HG03139 (cell line): ENCODE data around the gene BRI3BP.
"Not testable (repeated sequence)": the region's sequence is repeated elsewhere in the genome, so short reads cannot be mapped to it uniquely, and the experiment has no call there.

ENCODE experiments used
- ATAC-seq: cut with Tn5 transposase; IDR thresholded peaks from one replicate; pipeline ENCODE4 v1.9.1; 2021; ENCODE audit not compliant: unreplicated experiment

The BRI3BP gene

GRCh38 chr12:124972211-124972610, 21.2 kb upstream of the BRI3BP start:
- no peak for ATAC-seq

GRCh38 chr12:124975276-124975675, 18.2 kb upstream of the BRI3BP start:
- ATAC-seq, result no peak

GRCh38 chr12:124976999-124977398, 16.4 kb upstream of the BRI3BP start:
- no peak for ATAC-seq

GRCh38 chr12:124979568-124979967, 13.9 kb upstream of the BRI3BP start:
- ATAC-seq, result no peak

- no peak for ATAC-seq
These were observed 13.2 kb upstream of the BRI3BP start for GRCh38 chr12:124980098-124980892.

- not testable (repeated sequence) for ATAC-seq
These were observed 6.6 kb upstream of the BRI3BP start for GRCh38 chr12:124986876-124987275.

GRCh38 chr12:124992874-124993625, 395 bp upstream of the BRI3BP start:
- ATAC-seq, result peak; percentile 29

- peak; percentile 31 for ATAC-seq
These were observed 1.1 kb downstream of the BRI3BP start for GRCh38 chr12:124994437-124994975.

- ATAC-seq, result no peak
These were observed 1.9 kb downstream of the BRI3BP start for GRCh38 chr12:124995200-124995961.

- no peak for ATAC-seq
These were observed 5.3 kb downstream of the BRI3BP start for GRCh38 chr12:124998705-124999104.

- ATAC-seq, result no peak
These were observed 8.2 kb downstream of the BRI3BP start for GRCh38 chr12:125001636-125002035.

GRCh38 chr12:125003021-125003420, 9.6 kb downstream of the BRI3BP start:
- no peak for ATAC-seq

GRCh38 chr12:125004621-125005020, 11.2 kb downstream of the BRI3BP start:
- ATAC-seq, result no peak

GRCh38 chr12:125005652-125006051, 12.2 kb downstream of the BRI3BP start:
- ATAC-seq, result no peak

- ATAC-seq, result no peak
These were observed 12.9 kb downstream of the BRI3BP start for GRCh38 chr12:125006365-125006764.

- no peak for ATAC-seq
These were observed 20.5 kb downstream of the BRI3BP start for GRCh38 chr12:125013816-125014442.

GRCh38 chr12:125014526-125014925, 21.1 kb downstream of the BRI3BP start:
- ATAC-seq, result no peak

- no peak for ATAC-seq
These were observed 22.4 kb downstream of the BRI3BP start for GRCh38 chr12:125015680-125016310.

- ATAC-seq, result no peak
These were observed 24.4 kb downstream of the BRI3BP start for GRCh38 chr12:125017801-125018200.

GRCh38 chr12:125018356-125018755, 24.9 kb downstream of the BRI3BP start:
- ATAC-seq, result no peak
